NCI-H2081 treated with DMSO at 0.1 percent for 48 hours (cell line): ENCODE data around the gene TMEM163.
"Not testable (repeated sequence)": the region's sequence is repeated elsewhere in the genome, so short reads cannot be mapped to it uniquely, and the experiment has no call there.

Experiments
- DNase-seq: peaks from one replicate; lab custom pipeline; 2025; lab: John Stamatoyannopoulos, UW

Gene TMEM163

DNA sequence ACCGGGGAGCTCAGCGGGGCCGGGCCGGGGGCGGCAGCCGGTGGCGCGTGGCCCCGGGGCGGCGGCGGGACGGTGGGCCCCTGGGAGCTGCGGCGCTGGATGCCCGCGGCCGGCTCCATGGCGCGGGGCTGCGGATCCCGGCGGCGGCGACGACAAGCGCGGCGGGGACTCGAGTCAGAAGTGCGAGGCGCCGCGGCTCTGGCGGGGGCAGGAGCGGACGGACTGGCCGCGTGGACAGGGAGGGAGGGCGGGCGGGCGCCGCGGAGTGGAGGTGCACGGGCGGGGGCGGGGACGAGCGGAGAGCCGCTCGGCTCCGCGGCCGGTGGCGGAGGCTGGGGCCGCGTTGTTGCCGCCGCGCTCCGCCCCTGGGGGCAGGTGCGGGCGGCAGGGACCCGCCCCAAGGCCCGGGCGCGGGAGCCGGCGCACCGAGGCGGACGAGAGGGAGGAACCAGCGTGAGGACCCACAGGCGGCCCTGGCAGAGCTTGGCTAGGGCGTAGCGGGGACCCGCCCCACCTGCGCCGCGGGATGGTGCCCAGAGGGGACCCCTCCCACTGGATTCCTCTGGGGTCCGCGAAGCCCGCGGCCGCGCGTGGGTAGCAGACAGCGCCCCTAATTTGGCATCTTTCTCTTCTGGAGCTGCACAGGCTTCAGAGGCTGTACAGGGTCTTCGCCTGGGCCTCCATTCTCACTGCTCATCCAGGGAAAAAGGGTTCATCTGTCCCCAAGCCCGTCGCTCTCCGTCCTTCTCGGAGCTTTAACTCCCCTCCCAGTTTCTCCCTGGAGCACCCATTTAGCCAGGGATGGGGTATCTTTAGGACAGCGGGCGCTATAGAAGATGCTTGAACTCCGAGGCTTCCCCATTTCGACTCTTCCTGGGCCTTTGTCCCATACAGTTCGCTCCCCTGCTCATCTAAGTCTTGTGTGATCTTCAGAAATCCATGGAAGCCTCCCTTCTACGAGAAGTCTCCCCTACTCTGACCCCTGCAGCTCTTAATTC, at the start of gene TMEM163:
Gene TMEM163 (minus strand): TSS at position 184 of the 998 bp plus-strand sequence.
- no peak for DNase-seq

- DNase-seq: no peak
These were observed 47.8 kb upstream of the TMEM163 start for GRCh38 chr2:134766583-134766982.

DNA sequence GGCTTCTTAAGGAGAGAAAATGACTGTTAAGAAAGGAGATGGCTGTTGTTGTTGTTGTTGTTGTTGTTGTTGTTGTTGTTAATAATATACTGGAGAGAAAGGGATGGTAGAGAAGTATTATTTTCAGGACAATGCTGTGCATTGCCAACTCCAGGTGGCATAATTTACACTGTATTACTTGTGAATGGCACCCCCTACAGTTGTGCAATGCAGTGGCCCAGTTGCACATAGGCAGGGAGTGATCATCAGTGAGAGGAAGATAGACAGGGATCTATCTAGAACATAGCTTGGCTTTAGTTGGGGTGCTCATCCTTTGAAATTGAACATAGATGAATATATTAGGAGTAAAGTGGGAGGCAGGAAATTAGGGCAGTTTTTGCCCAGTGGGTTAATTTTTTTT, 47.2 kb upstream of the TMEM163 start:
- DNase-seq: no peak

GRCh38 chr2:134764164-134764563, 45.4 kb upstream of the TMEM163 start:
- no peak for DNase-seq

GRCh38 chr2:134763164-134763710, 44.4 kb upstream of the TMEM163 start:
- DNase-seq: no peak

GRCh38 chr2:134762508-134762907, 43.7 kb upstream of the TMEM163 start:
- DNase-seq: no peak

DNA sequence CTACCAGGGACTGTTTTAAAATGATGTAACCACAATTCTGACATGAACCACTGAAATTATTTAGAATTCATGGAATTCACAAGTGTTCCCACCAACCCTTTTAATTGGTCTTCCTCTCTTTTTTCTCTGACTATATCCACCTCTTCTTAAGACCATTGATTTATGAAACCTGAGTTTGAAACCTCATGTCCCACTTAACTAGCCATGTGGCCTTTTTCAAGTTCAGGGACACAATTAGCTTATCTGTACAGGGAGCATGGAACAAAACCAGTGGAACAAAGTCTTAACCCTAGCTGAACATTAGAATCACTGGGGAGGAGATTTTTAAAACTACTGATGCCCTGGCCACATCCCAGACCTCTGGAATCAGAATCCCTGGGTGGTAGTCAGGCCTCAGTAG, 41.6 kb upstream of the TMEM163 start:
- no peak for DNase-seq

DNA sequence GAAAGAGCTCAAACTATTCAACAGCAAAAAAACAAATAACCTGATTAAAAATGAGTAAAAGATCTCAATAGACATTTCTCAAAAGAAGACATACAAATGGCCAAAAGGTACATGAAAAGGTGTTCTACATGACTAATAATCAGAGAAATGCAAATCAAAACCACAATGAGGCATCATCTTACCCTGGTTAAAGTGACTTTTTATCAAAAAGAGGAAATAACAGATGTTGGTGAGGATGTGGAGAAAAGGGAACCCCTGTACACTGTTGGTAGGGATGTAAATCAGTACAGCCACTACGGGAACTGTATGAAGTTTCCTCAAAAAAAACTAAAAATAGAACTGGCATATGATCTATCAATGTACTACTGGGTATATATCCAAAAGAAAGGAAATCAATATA, 39.8 kb upstream of the TMEM163 start:
- no peak for DNase-seq

DNA sequence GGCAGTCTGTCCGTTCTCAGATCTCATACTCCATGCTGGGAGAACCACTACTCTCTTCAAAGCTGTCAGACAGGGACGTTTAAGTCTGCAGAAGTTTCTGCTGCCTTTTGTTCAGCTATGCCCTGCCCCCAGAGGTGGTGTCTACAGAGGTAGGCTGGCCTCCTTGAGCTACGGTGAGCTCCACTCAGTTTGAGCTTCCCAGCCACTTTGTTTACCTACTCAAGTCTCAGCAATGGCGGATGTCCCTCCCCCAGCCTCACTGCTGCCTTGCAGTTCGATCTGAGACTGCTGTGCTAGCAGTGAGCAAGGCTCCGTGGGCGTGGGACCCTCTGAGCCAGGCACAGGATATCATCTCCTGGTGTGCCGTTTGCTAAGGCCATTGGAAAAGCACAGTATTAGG, 33.2 kb upstream of the TMEM163 start:
- not testable (repeated sequence) for DNase-seq

- no peak for DNase-seq
These were observed 26.7 kb upstream of the TMEM163 start for GRCh38 chr2:134745546-134745945.

GRCh38 chr2:134745023-134745422, 26.2 kb upstream of the TMEM163 start:
- DNase-seq: no peak

DNA sequence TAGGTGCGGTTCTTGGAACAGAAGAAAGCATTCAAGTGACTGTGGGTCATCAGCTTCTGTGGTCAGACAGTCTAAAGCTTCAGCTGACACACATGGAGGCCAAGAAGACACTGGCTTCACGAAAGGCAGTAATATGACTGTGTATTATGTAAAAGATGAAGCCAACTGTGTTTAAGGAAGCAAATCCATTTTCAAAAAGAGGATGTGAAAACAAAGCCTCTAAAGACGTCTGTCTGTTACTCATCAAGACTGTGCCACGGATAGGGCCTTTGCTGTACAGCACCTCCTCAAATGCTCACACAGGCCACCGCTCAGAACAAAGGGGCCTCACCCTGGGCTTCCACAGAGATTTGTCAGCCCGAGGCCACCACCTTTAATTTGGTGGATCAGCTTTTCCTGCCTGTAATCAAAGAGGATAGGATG, 21.1 kb upstream of the TMEM163 start:
- DNase-seq: no peak

GRCh38 chr2:134739236-134739878, 20.6 kb upstream of the TMEM163 start:
- DNase-seq: no peak

DNA sequence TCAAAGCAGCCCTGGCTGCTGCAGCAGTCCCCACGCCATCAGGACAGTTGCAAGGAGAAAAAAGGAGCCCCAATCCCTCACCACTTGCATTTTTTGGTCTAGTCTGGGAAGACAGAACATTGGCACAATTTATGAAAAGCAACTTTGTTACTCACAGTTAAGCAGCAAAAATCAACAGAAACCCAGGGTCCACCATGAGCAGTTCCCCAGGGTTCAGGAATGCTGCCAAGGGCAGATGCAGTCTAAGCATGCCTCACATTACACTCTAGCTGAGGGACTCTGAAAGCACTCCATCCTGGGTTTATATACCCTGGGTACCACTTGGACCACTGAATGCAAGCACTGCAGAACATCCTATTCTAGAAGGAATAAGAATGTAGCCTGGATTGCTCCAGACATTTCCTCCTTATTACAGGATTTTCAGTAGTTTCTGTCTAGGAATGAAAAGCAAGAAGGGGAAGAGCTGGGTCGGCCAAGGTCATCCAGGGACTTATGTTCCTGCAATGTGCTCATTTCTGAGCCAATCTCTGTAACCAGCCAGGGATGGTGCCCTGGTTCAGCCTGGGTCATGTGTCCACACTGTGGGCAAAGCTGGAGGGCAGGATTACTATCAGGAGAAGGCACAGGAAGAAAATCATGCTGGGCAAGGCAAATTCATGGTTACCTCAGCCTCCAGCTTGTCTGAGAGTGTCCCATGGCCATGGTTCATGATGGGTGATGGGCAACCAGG, 19.5 kb upstream of the TMEM163 start:
- no peak for DNase-seq

DNA sequence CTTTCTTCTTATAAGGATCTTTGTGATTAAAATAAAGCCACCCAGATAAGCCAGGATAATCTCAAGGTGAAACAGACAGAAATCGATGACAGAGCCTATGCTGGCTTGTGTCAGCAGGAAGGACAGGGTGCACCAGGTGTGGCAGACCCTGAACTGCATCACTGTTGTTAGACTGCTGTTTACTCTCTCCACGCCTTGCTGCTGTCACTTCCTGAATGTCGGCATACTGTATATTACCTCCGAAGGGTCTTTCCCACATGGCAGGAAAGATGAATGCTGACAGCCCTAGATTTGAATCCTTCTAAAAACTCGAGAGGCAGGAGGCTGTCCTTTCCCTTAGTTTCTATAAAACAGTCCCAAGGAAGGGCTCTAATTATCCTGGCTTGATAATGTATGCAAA, 18.9 kb upstream of the TMEM163 start:
- no peak for DNase-seq

DNA sequence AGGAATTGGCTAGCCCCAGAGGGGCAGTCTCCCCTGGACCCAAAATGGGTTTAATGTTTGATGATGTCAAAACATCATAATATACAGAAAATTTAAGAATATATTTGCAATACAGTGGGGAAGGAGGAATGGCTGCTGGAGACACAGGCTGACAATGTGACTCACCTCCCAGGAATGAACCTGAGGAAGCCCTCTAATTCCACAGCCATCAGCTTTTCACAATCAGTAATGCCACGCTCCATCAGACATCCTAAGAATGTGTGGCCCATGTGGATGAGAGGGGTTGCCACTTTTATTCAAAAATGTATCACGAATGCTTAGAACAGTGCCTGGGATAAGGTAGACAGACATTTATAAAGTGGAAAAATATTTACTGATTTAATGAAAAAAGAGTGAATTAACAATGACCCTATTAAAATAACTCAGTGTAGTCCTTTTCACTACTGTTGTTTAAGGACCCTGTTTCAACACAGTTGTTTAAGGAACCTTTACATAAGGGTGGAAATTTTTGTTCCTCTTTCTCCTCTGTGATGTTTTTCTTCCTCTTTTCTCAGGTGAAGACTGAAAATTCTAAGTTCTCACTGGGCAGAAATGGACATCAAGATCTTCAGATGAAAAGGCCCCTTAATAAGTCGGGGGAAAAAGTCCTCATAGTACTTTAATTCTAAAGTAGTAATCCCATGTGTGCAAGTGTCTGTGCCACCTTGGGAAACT, 17.5 kb upstream of the TMEM163 start:
- DNase-seq: no peak

DNA sequence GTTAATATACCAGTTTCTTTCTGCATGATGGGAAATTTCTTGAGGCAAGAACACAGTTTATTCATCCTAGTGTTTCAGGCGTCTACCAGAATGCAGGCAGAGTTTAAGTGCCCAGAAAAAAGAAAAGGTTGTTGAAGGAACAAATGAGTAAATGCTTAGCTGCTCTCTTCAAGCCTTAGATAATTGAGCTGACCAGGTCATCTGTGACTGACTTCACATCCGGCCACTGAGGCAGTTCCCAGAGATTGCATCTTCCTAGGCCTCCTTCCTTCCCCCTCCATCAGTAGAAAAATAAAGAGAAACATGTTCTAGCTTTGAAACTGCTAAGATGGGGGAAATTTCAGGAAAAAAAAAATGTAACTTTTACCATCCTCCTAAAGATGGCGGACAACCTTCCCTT, 9.4 kb upstream of the TMEM163 start:
- DNase-seq: no peak

- no peak for DNase-seq
These were observed 8.6 kb upstream of the TMEM163 start for GRCh38 chr2:134727385-134727784.

DNA sequence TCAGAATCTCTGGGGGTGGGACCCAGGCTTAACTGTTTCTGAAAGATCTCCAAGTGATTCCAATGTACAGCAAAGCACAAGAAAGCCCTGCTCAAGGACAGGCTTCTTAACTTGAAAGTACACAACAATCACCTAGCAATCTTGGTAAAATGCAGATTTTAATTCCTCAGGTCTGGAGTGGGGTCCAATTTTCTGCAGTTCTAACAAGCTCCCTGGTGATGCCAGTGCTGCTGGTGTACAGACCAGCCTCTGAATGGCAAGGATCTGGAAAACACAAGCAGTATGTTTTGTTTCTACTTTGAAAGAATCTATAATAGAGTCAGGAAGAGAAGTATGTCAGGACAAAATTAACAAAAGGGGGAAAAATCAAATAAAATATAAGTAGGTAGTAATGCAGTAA, 7.8 kb upstream of the TMEM163 start:
- no peak for DNase-seq

- no peak for DNase-seq
These were observed 7.1 kb upstream of the TMEM163 start for GRCh38 chr2:134725876-134726275.

GRCh38 chr2:134724341-134724740, 5.5 kb upstream of the TMEM163 start:
- no peak for DNase-seq

DNA sequence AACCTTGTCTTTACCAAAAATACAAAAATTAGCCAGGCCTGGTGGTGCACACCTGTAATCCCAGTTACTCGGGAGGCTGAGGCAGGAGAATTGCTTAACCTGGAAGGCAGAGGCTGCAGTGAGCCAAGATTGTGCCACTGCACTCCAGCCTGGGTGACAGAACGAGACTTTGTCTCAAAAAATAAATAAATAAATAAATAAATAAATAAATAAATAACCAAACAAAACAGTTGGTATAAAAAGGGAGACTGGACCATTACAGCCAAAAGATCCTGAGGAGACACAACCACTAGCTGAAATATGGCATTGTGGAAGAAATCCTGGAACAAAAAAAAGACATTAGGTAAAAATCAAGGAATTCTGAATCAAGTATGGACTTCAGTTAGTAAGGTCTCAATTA, 4.9 kb upstream of the TMEM163 start:
- not testable (repeated sequence) for DNase-seq
